ENCODE data around the gene MPP2.

The MPP2 gene

GRCh38 chr17:43911904-43912303, 4.6 kb upstream of the MPP2 start:
- H3K27me3 Mint-ChIP-seq (ENCODE audit: low read depth) = peaks cover 11% of the 10 kb centered on the region

GRCh38 chr17:43909537-43910231, 2.3 kb upstream of the MPP2 start:
- no peak for TF ChIP-seq CTCF (IDR thresholded peaks at IDR 0.05; ENCODE audit: unreplicated experiment in 3 of 3)
- Mint-ChIP-seq H3K27me3 (ENCODE audit: low read depth) (peaks cover 11% of the 10 kb centered on the region), H3K27ac (no peak overlapping the region), H3K9me3 (no peaks in the 10 kb centered on the region), H3K4me1 (peaks cover 12% of the 10 kb centered on the region), H3K4me3 (peak overlapping the region in 2 of 3 experiments; percentile 5 to 9), H3K36me3 (ENCODE audit: low read depth) (no peaks in the 10 kb centered on the region)

More at GRCh38 chr17:43911904-43912303, 4.6 kb upstream of the MPP2 start:
- Mint-ChIP-seq H3K4me3 (no peak overlapping the region), H3K4me1 (peaks cover 7% of the 10 kb centered on the region), H3K27ac (no peak overlapping the region), H3K36me3 (ENCODE audit: low read depth) (no peaks in the 10 kb centered on the region), H3K9me3 (no peaks in the 10 kb centered on the region)
- TF ChIP-seq CTCF (IDR thresholded peaks at IDR 0.05; ENCODE audit: unreplicated experiment in 3 of 3) = no peak

- Mint-ChIP-seq H3K9me3 (no peaks in the 10 kb centered on the region), H3K4me3 (peak overlapping the region; percentile 89 to 90 (median 89)), H3K4me1 (peaks cover 18% of the 10 kb centered on the region), H3K36me3 (ENCODE audit: low read depth) (no peaks in the 10 kb centered on the region), H3K27me3 (ENCODE audit: low read depth) (peaks cover 13% of the 10 kb centered on the region), H3K27ac (peak overlapping the region; percentile 80 to 87 (median 82))
- TF ChIP-seq CTCF (IDR thresholded peaks at IDR 0.05; ENCODE audit: unreplicated experiment in 3 of 3) = no peak
Observed at GRCh38 chr17:43907998-43908721, 824 bp upstream of the MPP2 start.

- peak overlapping the region; percentile 89 to 90 (median 89) for H3K4me3 Mint-ChIP-seq
- peak overlapping the region; percentile 24 to 87 (median 82) for H3K27ac Mint-ChIP-seq
- H3K9me3 Mint-ChIP-seq = no peaks in the 10 kb centered on the region
- H3K36me3 Mint-ChIP-seq (ENCODE audit: low read depth) = no peaks in the 10 kb centered on the region
- peaks cover 19% of the 10 kb centered on the region for H3K4me1 Mint-ChIP-seq
- no peak for TF ChIP-seq CTCF (IDR thresholded peaks at IDR 0.05; ENCODE audit: unreplicated experiment in 3 of 3)
- peaks cover 13% of the 10 kb centered on the region for H3K27me3 Mint-ChIP-seq (ENCODE audit: low read depth)
Observed at GRCh38 chr17:43906951-43907424, 348 bp downstream of the MPP2 start.

- Mint-ChIP-seq H3K27ac (peak overlapping the region; percentile 19 to 38 (median 24)), H3K4me1 (peaks cover 26% of the 10 kb centered on the region), H3K4me3 (peak overlapping the region; percentile 89 to 90 (median 89)), H3K27me3 (ENCODE audit: low read depth) (peaks cover 13% of the 10 kb centered on the region), H3K36me3 (ENCODE audit: low read depth) (no peaks in the 10 kb centered on the region), H3K9me3 (no peaks in the 10 kb centered on the region)
- no peak for TF ChIP-seq CTCF (IDR thresholded peaks at IDR 0.05; ENCODE audit: unreplicated experiment in 3 of 3)
Observed at GRCh38 chr17:43905985-43906852, 1.1 kb downstream of the MPP2 start.
